HEK293T (cell line): Measurements from ENCODE around the gene ECT2L.

Source experiments
- FOXK2 ChIP-seq: fragments of 450-650 bp; IDR thresholded peaks from 2 replicates; pipeline ENCODE4 v1.6.1; 2016; ENCODE audit warnings: mild to moderate bottlenecking
- FOXM1 ChIP-seq: fragments of 450-650 bp; IDR thresholded peaks from 2 replicates; pipeline ENCODE4 v1.6.1; 2017; ENCODE audit warnings: mild to moderate bottlenecking, borderline replicate concordance
- NFRKB ChIP-seq: fragments of 450-650 bp; IDR thresholded peaks from 2 replicates; pipeline ENCODE4 v1.6.1; 2016; ENCODE audit warnings: mild to moderate bottlenecking, moderate library complexity
- ZNF384 ChIP-seq: fragments of 450-650 bp; IDR thresholded peaks from 2 replicates; pipeline ENCODE4 v1.6.1; 2016

DNA sequence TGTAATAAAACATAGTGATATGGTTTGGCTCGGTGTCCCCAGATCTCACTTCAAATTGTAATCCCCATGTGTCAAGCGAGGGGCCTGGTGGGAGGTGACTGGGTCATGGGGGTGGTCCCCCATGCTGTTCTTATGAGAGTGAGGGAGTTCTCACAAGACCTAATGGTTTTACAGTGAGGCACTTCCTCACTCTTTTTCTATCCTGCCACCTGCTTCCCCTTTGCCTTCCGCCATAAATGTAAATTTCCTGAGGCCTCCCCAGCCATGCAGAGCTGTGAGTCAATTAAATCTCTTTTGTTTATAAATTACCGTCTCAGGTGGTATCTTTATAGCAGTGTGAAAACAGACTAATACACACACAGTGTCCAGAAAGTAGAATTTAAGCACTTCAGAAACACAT lies 113.6 kb downstream of the ECT2L start:
- no peak for TF ChIP-seq FOXM1
- no peak for TF ChIP-seq NFRKB
- TF ChIP-seq FOXK2 = no peak
- TF ChIP-seq ZNF384 = no peak
